Activated CD4-positive, CD25-positive, alpha-beta regulatory T cell treated with anti-CD3 and anti-CD28 coated beads, Interleukin-2, amount 50 U/mL, for 16 hours (primary cell): ENCODE measurements around the gene SNAPC5.
"Not testable (repeated sequence)": the region's sequence is repeated elsewhere in the genome, so short reads cannot be mapped to it uniquely, and the experiment has no call there.

Source experiments
- DNase-seq: peaks from one replicate; pipeline ENCODE4 v3.0.0-alpha.2; 2020; ENCODE audit warnings: low read depth, low spot score

The SNAPC5 gene, protein sequence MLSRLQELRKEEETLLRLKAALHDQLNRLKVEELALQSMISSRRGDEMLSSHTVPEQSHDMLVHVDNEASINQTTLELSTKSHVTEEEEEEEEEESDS

DNA sequence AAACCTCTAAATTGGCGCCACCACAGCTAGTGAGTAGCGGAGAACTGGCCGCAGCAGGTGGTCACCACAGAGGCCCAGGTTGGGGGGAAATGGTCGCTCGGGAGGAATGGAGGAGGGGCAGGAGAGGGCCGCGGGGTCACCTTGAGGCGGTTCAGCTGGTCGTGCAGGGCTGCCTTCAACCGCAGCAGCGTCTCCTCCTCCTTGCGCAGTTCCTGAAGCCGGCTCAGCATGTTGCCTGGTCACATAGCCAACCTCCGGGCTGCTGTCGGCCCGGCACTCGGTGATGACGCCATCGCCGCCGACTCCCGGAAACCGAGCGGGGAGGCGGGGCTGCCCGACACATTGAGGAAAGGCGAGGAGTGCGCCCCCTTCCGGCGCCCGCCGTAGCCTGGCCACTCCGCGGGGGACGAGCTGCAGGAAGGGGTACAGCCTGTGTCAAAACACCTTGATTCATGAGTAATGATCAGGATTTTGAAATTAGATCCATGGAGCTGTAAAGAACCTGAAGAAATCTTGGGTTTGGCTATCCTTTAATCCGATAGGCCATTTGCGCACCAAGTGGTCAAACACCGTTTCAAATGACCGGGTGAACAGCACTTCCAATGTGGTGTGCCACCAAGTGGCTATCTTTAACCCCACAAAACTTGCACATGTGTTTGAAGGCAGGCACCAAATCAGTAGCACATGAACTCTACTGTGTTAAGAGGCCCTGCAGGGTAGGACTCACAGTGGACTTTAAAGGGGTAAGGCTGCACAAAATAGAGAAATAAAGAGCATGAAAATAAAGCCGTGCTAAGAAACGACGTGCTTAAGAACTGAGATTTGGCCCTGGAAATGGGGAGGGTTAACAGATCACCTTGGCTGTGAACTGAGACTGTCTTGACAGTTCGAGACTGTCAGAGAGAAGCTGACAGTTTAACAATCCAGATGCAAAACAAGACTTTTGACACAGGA lies at the start of gene SNAPC5:
TSS of gene SNAPC5 (minus strand) at position 261 of the 954 bp plus-strand sequence. CDS start at position 230, 31 bp downstream.
- DNase-seq: peak; percentile 95

DNA sequence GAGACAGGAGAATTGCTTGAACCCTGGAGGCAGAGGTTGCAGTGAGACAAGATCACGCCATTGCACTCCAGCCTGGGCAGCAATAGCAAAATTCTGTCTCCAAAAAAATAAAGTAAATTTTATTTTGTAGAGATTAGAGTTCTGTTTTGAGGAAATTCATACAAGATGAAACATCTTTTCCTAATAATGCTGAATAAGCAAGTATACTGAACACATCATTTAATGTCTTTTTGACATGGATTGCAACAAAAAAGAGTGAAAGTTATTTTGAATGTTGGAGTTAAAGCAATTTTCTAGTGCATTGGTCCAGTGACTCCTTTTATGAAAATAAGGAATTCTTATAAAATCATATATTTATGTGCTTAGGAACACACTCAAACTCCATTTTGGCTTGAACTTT lies 47.7 kb upstream of the SNAPC5 start:
- no peak for DNase-seq

DNA sequence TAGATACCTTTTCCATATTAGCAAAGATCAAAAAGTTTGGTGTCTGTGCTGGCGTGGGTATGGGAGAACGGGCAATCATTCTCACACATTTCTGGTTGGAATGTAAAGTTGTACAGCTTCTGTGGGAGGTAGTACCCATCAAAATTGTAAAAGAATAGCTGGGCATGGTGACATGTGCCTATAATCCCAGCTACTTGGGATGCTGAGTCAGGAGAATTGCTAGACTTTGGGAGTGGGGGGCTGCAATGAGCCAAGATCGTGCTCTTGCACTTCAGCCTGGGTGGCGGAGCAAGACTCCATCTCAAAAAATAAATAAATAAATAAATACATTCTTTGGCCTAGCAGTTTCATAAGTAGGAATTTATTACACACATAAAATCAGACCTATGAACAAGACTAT lies 45.3 kb upstream of the SNAPC5 start:
- no peak for DNase-seq

DNA sequence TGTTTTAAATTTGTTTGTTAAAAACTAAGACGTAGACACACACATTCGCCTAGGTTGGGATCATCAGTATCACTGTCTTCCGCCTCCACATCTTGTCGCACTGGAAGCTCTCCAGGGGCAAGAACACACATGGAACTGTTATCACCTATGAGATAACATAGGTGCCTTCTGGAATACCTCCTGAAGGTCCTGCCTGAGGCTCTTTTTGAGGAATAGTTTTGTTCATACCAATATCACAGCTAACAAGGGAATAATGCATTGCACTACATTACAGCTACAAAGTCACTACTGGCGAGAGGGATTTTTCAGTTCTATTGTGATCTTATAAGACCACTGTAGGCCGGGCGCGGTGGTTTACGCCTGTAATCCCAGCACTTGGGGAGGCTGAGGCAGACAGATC lies 37.5 kb upstream of the SNAPC5 start:
- no peak for DNase-seq

DNA sequence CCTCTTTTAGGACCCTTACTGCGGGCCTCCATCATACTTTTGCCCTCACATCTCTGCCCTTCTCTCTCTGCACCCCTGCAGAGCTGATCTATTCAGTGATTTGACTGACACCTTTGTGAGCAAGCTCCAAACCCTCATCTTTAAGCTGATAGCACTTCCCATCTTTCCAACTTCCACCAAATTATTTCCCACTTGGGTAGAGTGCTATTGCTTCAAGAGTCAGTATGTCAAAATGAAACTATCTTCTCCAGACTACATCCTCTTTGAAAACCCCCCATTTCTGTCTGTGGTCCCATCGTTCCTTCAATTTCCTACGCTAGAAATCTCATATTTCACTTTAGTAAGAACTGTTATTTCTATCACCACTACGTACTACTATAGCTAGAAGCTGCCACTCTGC lies 27.3 kb upstream of the SNAPC5 start:
- no peak for DNase-seq

DNA sequence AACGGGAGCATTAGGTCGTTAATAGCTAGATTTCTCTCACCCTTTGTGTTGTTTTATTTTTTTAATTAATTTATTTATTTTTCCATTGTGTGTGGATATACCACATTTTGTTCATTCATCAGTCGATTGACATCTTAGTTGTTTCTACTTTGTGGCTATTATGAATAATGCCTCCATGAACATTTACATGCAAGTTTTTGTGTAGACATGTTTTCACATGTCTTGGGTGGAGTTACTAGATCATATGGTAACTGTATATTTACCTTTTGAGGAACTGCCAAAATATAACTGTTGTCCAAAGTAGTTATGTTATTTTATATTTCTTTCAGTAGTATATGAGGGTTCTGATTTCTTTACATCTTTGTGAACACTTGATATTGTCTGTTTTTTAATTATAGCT lies 26.4 kb upstream of the SNAPC5 start:
- DNase-seq: no peak

DNA sequence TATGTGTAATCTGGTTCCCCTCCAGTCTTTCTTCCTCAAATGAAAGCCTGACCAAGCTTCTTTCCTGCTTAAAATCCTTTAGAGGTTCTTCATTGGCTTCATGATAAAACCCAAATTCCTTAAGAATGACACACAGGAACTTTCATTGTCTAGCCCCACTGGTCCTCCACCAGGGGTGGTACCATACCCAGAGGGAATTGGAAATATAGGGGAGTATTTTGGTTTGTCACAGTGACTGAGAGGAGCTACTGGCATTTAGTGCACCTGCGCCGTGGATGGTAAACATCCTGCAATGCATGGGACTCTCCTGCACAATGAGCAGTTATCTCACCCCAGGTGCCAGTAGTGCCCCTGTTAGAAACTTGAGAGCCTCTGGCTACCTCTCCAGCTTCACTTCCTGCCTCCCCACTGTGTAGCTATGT lies 18.4 kb upstream of the SNAPC5 start:
- no peak for DNase-seq

DNA sequence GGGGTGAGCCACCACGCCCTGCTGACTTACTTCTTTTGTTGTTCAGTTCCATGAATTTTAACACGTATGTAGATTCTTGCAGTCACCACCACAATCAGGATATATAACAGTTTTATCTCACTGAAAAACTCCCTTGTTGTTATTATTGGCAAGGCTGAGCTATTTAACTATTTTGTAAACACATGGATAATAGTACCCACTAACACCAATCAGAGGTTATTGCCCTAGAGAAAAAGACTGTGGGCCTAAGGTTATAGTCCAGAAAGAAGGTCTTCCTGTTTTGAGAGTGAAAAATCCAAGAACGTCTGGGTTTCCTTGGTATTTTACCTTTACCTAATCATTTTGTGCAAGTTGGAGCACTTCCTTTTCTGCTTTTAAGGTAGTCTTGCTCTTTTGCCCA lies 17.0 kb upstream of the SNAPC5 start:
- DNase-seq: no peak

DNA sequence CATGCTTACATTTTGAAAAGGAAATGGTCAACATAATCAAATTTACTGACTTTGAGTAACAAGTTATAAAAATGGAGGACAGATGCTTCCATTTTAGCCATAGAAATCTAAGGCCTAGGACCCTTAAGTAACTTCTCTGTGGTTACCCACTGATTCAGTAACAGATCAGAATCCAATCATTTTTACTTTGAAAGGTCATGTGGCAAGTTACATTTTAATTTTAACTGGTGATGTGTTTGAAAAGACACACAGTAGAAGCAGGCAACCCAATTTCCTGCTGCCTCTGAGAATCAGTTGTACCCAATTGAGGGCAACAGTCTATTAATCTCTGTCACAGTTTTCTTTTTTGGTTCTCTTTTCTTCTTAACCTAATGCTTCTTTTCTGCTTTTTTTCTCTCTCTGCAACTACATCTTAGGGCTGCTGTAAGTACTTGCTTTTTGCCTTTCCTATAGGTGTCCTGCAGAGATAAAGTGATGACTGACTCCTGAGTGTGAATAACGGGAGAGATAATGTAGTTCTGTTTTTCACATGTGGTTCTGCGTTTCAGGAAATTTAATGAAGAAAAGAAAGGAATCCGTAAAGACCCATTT lies 10.8 kb upstream of the SNAPC5 start:
- no peak for DNase-seq

DNA sequence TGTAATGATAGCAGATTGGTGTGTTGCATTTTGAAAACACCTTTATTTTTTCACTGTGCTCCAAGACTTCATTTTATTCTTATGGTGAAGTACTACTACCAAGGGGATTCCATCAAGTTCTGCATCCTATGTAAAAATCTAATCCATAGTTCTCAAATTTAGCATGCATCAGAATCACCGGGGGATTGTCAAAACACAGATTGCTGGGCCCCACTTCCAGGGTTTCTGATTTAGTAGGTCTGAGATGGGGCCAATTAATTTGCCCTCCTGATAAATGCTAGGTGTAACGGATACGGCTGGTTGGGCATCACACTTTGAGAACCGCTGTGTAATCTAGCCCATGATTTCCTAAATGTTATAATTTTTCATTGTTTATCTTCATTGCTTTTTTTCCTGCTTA lies 8.3 kb upstream of the SNAPC5 start:
- DNase-seq: no peak

DNA sequence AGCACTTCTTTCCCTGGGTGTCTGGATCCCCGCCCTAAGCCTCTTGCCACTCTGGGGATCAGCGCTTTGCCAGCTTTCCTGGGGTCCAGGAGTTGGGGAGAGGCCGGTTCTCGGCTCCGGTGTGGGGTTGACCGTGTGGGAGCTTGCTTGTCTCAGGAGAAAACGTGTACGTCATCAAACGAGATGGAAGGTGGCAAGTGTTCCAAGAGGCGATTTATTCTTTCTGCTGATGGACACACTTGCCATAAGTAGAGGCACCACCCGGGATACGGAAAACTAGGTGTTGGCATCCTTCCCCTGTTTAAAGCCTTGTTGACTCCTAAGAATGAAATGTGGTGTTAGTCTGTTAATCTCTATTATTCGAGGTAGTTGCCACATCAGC lies 7.9 kb upstream of the SNAPC5 start:
- DNase-seq: no peak

DNA sequence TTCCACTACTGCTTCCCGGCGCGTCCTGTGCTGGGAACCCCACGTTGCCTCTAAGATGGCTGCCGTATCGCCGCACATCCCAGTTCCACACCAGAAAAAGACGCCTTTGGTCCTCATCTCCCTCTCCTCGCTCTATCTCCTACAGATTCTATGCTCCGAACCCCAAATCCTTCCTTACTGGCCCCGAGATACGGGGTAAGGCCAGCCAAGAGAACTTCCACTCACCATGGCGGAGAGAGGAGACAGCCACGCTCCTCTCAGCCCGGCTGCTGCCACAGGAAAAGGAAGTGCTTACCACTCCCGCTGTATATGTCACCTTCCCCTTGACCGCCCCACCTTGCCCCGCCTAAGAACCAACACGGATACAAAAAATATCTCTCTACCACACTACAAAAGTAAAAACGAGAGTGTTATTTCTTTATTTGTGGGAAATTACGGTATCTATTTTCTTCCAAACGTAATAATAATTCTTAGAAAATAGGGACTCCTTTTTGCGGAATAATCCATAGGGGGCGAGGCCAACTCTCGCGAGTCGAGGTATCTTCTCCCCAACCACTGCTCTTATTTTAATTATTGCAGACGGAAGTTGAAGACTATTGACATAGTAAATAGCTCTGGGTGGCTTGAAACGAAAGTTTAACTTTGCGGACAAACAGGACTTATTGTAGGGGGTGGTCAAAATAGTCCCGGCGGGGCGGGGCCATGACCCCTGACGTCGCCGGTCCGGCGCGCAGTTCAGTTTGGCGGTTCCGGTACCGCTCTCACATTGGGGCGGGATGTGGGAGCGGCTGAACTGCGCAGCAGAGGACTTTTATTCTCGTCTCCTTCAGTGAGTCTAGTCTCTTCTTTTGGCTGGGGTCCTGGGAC lies 7.2 kb upstream of the SNAPC5 start, which contains the start of the genes RPL4 and ZWILCH:
TSS of gene RPL4 (minus strand) at position 293 of the 867 bp plus-strand sequence. CDS start at position 228, 65 bp downstream.
TSS of gene ZWILCH (plus strand) at position 764 of the 867 bp plus-strand sequence. CDS start at position 777, 13 bp downstream.
- DNase-seq: peak; percentile 72

DNA sequence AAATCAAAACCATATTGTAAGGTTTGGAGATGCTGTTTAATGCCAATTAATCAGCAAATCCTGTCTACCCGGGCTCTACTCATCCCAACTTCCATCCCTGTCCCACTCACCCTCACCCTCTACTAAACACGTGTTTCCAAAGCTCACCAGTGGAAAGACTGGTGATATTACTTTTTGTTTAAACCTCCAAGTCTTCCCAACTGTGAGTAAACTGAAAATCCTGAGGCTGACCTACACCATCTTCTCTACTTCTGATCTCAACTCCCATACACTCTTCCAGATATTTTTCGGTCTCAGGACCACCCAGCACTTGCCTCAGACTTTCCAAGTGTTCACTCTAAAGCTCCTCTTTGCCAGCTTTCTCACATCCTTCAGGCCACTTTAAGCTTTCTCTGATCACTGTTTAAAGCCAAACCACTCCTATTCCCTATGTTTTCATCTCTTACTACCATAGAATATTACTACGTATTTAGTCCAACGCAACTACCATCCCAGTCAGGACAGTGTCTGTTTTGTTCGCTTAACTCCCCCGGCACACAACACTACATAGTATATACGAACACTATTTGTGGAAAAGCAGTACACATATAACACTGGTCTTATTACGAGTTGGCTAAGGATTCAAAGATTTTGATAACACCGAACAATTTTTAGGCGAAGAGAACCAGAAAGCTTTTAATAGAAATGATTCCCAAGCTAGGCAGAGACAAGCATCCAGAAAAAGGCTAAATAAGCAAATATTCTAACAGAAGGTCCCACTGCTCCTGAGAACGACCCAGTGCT lies 6.4 kb upstream of the SNAPC5 start:
- DNase-seq: no peak

DNA sequence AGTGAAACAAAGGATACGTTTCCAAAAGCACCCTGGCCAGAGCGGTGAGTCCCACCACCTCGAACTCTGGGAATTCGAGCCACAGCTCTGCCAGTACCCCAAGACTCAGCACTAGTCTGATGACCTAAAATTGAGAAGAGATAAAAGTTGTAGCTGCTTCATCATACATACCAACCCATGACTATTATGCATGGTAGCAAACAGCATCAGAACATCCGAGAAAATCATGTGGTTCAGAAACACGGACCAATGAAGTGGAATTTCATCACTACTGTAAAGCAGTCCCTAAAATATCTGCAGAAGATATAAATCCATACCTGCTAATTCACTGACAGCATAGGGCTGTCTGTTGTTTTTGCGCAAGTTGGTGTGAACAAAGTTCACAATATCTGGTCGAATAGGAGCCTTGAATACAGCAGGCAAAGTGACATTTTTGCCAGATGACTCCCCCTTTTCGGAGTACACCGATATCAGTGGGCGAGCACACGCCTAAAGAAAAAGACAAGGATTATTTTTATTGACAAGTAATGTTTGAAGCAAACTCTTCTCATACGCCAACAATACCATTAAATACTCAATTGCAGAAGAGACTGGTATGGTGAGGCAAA lies 5.6 kb upstream of the SNAPC5 start:
- not testable (repeated sequence) for DNase-seq

DNA sequence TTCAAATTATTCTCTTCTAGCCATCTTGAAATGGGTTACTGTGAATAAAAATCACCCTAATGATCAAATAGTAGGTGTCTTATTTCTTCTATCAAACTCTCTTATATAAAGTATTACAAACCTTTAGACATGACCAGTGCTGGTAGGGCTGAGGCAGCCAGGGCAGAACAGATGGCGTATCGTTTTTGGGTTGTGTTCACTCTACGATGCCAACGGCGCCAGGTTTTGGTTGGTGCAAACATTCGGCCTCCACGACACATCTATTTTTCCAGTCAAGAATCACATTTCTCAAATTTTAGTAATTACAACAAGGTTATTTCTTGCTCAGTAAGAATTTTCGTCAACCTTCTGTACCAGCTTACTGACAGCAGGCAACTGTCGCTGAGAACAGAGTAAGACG lies 4.9 kb upstream of the SNAPC5 start:
- no peak for DNase-seq

DNA sequence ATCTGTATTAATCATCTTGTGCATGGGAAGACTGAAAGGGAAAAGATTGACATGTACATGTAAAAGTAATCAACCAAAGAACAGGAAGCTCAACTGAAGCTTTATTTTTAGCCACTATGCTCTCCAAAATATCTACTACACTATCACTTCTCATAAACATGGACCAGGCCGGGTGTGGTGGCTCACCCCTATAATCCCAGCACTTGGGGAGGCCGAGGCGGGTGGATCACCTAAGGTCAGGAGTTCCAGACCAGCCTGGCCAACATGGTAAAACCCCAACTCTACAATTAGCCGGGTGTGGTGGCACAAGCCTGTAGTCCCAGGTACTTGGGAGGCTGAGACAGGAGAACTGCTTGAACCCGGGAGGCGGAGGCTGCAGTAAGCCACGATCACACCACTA lies 2.8 kb upstream of the SNAPC5 start:
- DNase-seq: not testable (repeated sequence)

DNA sequence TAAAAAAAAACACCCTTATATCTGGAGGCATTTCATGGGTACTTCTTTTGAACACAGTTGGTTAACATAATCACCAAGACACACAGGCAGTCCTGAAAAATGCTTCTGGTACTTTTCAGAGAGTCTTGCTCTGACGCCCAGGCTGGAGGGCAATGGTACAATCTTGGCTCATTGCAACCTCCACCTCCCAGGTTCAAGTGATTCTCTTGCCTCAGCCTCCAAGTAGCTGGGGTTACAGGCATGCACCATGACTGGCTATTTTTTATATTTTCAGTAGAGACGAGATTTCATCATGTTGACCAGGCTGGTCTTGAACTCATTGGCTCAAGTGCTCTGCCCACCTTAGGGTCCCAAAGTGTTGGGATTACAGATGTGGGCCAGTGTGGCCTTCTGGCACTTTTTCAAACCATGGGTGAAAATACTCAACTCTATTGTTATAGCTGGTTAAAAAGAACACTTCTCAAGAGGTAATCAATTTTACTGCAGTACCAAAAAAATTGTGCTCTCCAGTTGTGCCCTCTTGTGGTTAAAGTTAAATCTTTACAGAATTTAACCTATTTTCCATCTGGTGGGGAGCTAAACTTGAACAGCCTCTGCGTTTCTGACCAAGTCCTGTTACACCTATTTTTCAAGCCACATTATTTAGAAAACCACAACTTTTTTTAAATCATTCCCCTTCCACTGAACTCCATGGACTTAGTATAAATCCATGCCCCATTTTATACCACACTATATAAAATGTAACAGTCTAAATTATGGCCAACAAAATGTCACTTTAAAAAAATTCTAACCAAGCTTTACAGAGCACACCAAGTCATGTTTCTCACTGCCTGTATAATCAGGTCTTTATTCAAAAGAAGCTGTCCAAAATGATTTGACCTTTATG lies 1.2 kb upstream of the SNAPC5 start:
- DNase-seq: no peak

DNA sequence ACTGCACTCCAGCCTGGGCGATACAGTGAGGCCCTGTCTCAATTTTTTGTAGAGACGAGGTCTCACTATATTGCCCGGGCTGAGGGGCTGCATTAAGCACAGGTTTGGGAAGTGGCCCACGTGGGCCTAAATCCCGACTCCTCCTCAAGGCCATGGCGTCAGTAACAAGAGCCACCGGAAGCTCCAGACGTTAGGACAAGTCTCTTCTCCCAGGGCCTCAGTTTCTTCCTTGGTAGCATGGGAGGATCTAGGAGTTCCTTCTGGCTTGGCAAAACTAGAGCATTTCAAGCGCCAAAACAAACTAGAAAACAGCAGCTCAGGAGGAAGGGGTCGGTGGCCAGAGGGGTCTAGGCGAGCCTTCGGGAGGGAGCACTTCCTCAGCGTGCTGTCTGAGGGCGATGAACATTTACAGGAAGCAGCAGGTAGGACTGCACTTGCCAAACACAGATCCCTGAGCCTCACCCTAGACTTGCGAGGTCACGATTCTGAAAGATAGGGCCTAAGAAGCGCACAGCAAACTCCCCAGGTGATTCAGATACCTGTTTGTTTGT lies 536 bp downstream of the SNAPC5 start:
- no peak for DNase-seq

DNA sequence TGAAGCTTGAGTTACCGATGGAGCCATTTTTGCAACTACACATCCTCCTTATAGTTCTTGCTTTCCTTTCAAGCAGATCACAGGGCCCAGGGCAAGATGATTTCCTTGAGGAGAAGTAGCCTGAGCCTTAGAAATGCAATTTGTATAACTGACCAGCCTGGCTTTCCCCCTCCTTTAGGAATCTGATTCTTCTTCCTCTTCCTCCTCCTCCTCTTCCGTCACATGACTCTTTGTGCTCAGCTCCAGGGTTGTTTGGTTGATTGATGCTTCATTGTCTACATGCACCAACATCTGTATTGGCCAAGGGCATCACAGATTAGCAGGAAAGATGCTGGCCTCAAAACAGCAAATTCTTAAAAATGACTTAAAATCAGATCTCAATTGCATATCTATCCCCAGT lies 3.3 kb downstream of the SNAPC5 start:
- no peak for DNase-seq
